ENCODE measurements around the gene PDE11A.

PDE11A gene

GRCh38 chr2:177716484-177716883 is 356.1 kb downstream of the PDE11A start:
- H3K36me3 ChIP-seq (ENCODE audit: insufficient read depth, low read length): no peaks in the 10 kb centered on the region
- H3K4me1 ChIP-seq (ENCODE audit: control insufficient read depth, insufficient read depth, low read length, unreplicated experiment): no peaks in the 10 kb centered on the region
- no peak overlapping the region for H3K27ac ChIP-seq (ENCODE audit: low read depth, low read length)
- peaks cover 35% of the 10 kb centered on the region for H3K27me3 ChIP-seq (ENCODE audit: insufficient read depth, low read length)
- no peaks in the 10 kb centered on the region for H3K79me2 ChIP-seq (ENCODE audit: control insufficient read depth, insufficient read depth, low read length, unreplicated experiment)
- no peak overlapping the region for H3K4me3 ChIP-seq (ENCODE audit: low read depth, low read length)
- no peak overlapping the region for H2AFZ ChIP-seq (ENCODE audit: low read length, unreplicated experiment)

GRCh38 chr2:177715771-177716170 is 356.8 kb downstream of the PDE11A start:
- H3K4me1 ChIP-seq (ENCODE audit: control insufficient read depth, insufficient read depth, low read length, unreplicated experiment): no peaks in the 10 kb centered on the region
- H3K36me3 ChIP-seq (ENCODE audit: insufficient read depth, low read length): no peaks in the 10 kb centered on the region
- H3K4me3 ChIP-seq (ENCODE audit: low read depth, low read length): no peak overlapping the region
- no peak overlapping the region for H3K27ac ChIP-seq (ENCODE audit: low read depth, low read length)
- peaks cover 41% of the 10 kb centered on the region for H3K27me3 ChIP-seq (ENCODE audit: insufficient read depth, low read length)
- H3K79me2 ChIP-seq (ENCODE audit: control insufficient read depth, insufficient read depth, low read length, unreplicated experiment): no peaks in the 10 kb centered on the region
- no peak overlapping the region for H2AFZ ChIP-seq (ENCODE audit: low read length, unreplicated experiment)

- H2AFZ ChIP-seq (ENCODE audit: low read length, unreplicated experiment): no peak overlapping the region
- no peaks in the 10 kb centered on the region for H3K4me1 ChIP-seq (ENCODE audit: control insufficient read depth, insufficient read depth, low read length, unreplicated experiment)
- no peaks in the 10 kb centered on the region for H3K36me3 ChIP-seq (ENCODE audit: insufficient read depth, low read length)
- no peaks in the 10 kb centered on the region for H3K79me2 ChIP-seq (ENCODE audit: control insufficient read depth, insufficient read depth, low read length, unreplicated experiment)
- H3K27ac ChIP-seq (ENCODE audit: low read depth, low read length): no peak overlapping the region
- peaks cover 42% of the 10 kb centered on the region for H3K27me3 ChIP-seq (ENCODE audit: insufficient read depth, low read length)
- H3K4me3 ChIP-seq (ENCODE audit: low read depth, low read length): no peak overlapping the region
Measured at GRCh38 chr2:177714704-177715103, 357.9 kb downstream of the PDE11A start.

- H3K36me3 ChIP-seq (ENCODE audit: insufficient read depth, low read length): no peaks in the 10 kb centered on the region
- peaks cover 52% of the 10 kb centered on the region for H3K27me3 ChIP-seq (ENCODE audit: insufficient read depth, low read length)
- no peaks in the 10 kb centered on the region for H3K4me1 ChIP-seq (ENCODE audit: control insufficient read depth, insufficient read depth, low read length, unreplicated experiment)
- no peak overlapping the region for H2AFZ ChIP-seq (ENCODE audit: low read length, unreplicated experiment)
- H3K79me2 ChIP-seq (ENCODE audit: control insufficient read depth, insufficient read depth, low read length, unreplicated experiment): no peaks in the 10 kb centered on the region
- H3K4me3 ChIP-seq (ENCODE audit: low read depth, low read length): no peak overlapping the region
- H3K27ac ChIP-seq (ENCODE audit: low read depth, low read length): no peak overlapping the region
Measured at GRCh38 chr2:177712462-177712861, 360.1 kb downstream of the PDE11A start.

- H2AFZ ChIP-seq (ENCODE audit: low read length, unreplicated experiment): no peak overlapping the region
- no peaks in the 10 kb centered on the region for H3K36me3 ChIP-seq (ENCODE audit: insufficient read depth, low read length)
- no peaks in the 10 kb centered on the region for H3K4me1 ChIP-seq (ENCODE audit: control insufficient read depth, insufficient read depth, low read length, unreplicated experiment)
- no peak overlapping the region for H3K4me3 ChIP-seq (ENCODE audit: low read depth, low read length)
- no peaks in the 10 kb centered on the region for H3K79me2 ChIP-seq (ENCODE audit: control insufficient read depth, insufficient read depth, low read length, unreplicated experiment)
- H3K27me3 ChIP-seq (ENCODE audit: insufficient read depth, low read length): peaks cover 60% of the 10 kb centered on the region
- no peak overlapping the region for H3K27ac ChIP-seq (ENCODE audit: low read depth, low read length)
Measured at GRCh38 chr2:177711483-177712265, 360.9 kb downstream of the PDE11A start.

GRCh38 chr2:177710889-177711288 is 361.7 kb downstream of the PDE11A start:
- no peak overlapping the region for H3K27ac ChIP-seq (ENCODE audit: low read depth, low read length)
- H3K4me3 ChIP-seq (ENCODE audit: low read depth, low read length): no peak overlapping the region
- H2AFZ ChIP-seq (ENCODE audit: low read length, unreplicated experiment): no peak overlapping the region
- no peaks in the 10 kb centered on the region for H3K79me2 ChIP-seq (ENCODE audit: control insufficient read depth, insufficient read depth, low read length, unreplicated experiment)
- no peaks in the 10 kb centered on the region for H3K36me3 ChIP-seq (ENCODE audit: insufficient read depth, low read length)
- no peaks in the 10 kb centered on the region for H3K4me1 ChIP-seq (ENCODE audit: control insufficient read depth, insufficient read depth, low read length, unreplicated experiment)
- H3K27me3 ChIP-seq (ENCODE audit: insufficient read depth, low read length): peaks cover 63% of the 10 kb centered on the region

- H3K27ac ChIP-seq (ENCODE audit: low read depth, low read length): no peak overlapping the region
- H2AFZ ChIP-seq (ENCODE audit: low read length, unreplicated experiment): no peak overlapping the region
- H3K36me3 ChIP-seq (ENCODE audit: insufficient read depth, low read length): no peaks in the 10 kb centered on the region
- peaks cover 71% of the 10 kb centered on the region for H3K27me3 ChIP-seq (ENCODE audit: insufficient read depth, low read length)
- no peak overlapping the region for H3K4me3 ChIP-seq (ENCODE audit: low read depth, low read length)
- no peaks in the 10 kb centered on the region for H3K79me2 ChIP-seq (ENCODE audit: control insufficient read depth, insufficient read depth, low read length, unreplicated experiment)
- no peaks in the 10 kb centered on the region for H3K4me1 ChIP-seq (ENCODE audit: control insufficient read depth, insufficient read depth, low read length, unreplicated experiment)
Measured at GRCh38 chr2:177709986-177710401, 362.6 kb downstream of the PDE11A start.

- Histone ChIP-seq H3K27ac (ENCODE audit: low read depth, low read length) (no peak overlapping the region), H2AFZ (ENCODE audit: low read length, unreplicated experiment) (no peak overlapping the region), H3K36me3 (ENCODE audit: insufficient read depth, low read length) (no peaks in the 10 kb centered on the region), H3K79me2 (ENCODE audit: control insufficient read depth, insufficient read depth, low read length, unreplicated experiment) (no peaks in the 10 kb centered on the region), H3K4me3 (ENCODE audit: low read depth, low read length) (no peak overlapping the region), H3K27me3 (ENCODE audit: insufficient read depth, low read length) (peaks cover 69% of the 10 kb centered on the region), H3K4me1 (ENCODE audit: control insufficient read depth, insufficient read depth, low read length, unreplicated experiment) (no peaks in the 10 kb centered on the region)
Measured at GRCh38 chr2:177708660-177709444, 363.7 kb downstream of the PDE11A start.

GRCh38 chr2:177708106-177708505 is 364.5 kb downstream of the PDE11A start:
- Histone ChIP-seq H3K36me3 (ENCODE audit: insufficient read depth, low read length) (no peaks in the 10 kb centered on the region), H2AFZ (ENCODE audit: low read length, unreplicated experiment) (no peak overlapping the region), H3K79me2 (ENCODE audit: control insufficient read depth, insufficient read depth, low read length, unreplicated experiment) (no peaks in the 10 kb centered on the region), H3K27me3 (ENCODE audit: insufficient read depth, low read length) (peaks cover 77% of the 10 kb centered on the region), H3K4me1 (ENCODE audit: control insufficient read depth, insufficient read depth, low read length, unreplicated experiment) (no peaks in the 10 kb centered on the region), H3K4me3 (ENCODE audit: low read depth, low read length) (no peak overlapping the region), H3K27ac (ENCODE audit: low read depth, low read length) (no peak overlapping the region)

GRCh38 chr2:177705511-177706173 is 366.9 kb downstream of the PDE11A start:
- H3K36me3 ChIP-seq (ENCODE audit: insufficient read depth, low read length): no peaks in the 10 kb centered on the region

More at GRCh38 chr2:177705511-177706173, 366.9 kb downstream of the PDE11A start:
- Histone ChIP-seq H3K4me1 (ENCODE audit: control insufficient read depth, insufficient read depth, low read length, unreplicated experiment) (no peaks in the 10 kb centered on the region), H3K27me3 (ENCODE audit: insufficient read depth, low read length) (peaks cover 69% of the 10 kb centered on the region), H3K27ac (ENCODE audit: low read depth, low read length) (no peak overlapping the region), H3K4me3 (ENCODE audit: low read depth, low read length) (no peak overlapping the region), H2AFZ (ENCODE audit: low read length, unreplicated experiment) (no peak overlapping the region), H3K79me2 (ENCODE audit: control insufficient read depth, insufficient read depth, low read length, unreplicated experiment) (no peaks in the 10 kb centered on the region)

All from ACC112 (cell line).